ENCODE measurements around the gene OPA1. TPM values are rescaled to one million over a fixed set of nuclear protein-coding genes. Genes with fewer than 3 reads are reported as not detected.

OPA1 gene
- total RNA-seq, 1 experiment from 2014 or later, result 75.4 TPM

GRCh38 chr3:193673845-193674244 is 80.8 kb downstream of the OPA1 start:
- H2BK12ac ChIP-seq (ENCODE audit: insufficient read length, low read depth, low read length), result no peak overlapping the region
- no peak overlapping the region for H3K23ac ChIP-seq (ENCODE audit: insufficient read length, low read depth, low read length)
- no peak overlapping the region for H2BK20ac ChIP-seq (ENCODE audit: low read depth, low read length, poor library complexity, severe bottlenecking)
- no peaks in the 10 kb centered on the region for H3K23me2 ChIP-seq (ENCODE audit: insufficient read length, low read depth, low read length, poor library complexity, severe bottlenecking)
- no peaks in the 10 kb centered on the region for H3K27me3 ChIP-seq (ENCODE audit: insufficient read depth, low read length)
- no peak overlapping the region for H4K5ac ChIP-seq (ENCODE audit: insufficient read length, low read depth, low read length)
- no peak overlapping the region for H4K8ac ChIP-seq (replicated peaks; ENCODE audit: insufficient read length, low read depth, low read length)
- Mint-ChIP-seq H3K4me3 (no peak overlapping the region), H3K9me3 (no peaks in the 10 kb centered on the region), H3K36me3 (ENCODE audit: insufficient read depth in 1 of 3, low read depth in 3 of 3) (peaks cover 7 to 47% (median 40%) of the 10 kb centered on the region in 3 experiments; a peak in 6 of 7 replicates), H3K4me1 (peaks cover 6 to 14% of the 10 kb centered on the region in 2 experiments), H3K27ac (0 out of 7 replicates have a peak overlapping the region, but pooled peaks of 1 of the 3 experiments have one; percentile 19), H3K27me3 (ENCODE audit: low read depth) (no peaks in the 10 kb centered on the region)
- no peak overlapping the region for H3K18ac ChIP-seq (ENCODE audit: insufficient read length, low read depth, low read length)
- no peaks in the 10 kb centered on the region for H4K20me1 ChIP-seq (ENCODE audit: control insufficient read depth, insufficient read depth, insufficient read length)
- H3K79me1 ChIP-seq (ENCODE audit: insufficient read depth, low read depth, low read length, poor library complexity, severe bottlenecking), result no peaks in the 10 kb centered on the region
- H3K4ac ChIP-seq (ENCODE audit: low read depth, low read length), result no peak overlapping the region
- H3K27ac ChIP-seq (ENCODE audit: insufficient read length, low read depth, low read length), result no peak overlapping the region
- no peaks in the 10 kb centered on the region for H3K79me2 ChIP-seq (ENCODE audit: insufficient read depth, low read length)
- H3K56ac ChIP-seq (ENCODE audit: insufficient read length, low read depth, low read length), result no peak overlapping the region
- no peak overlapping the region for H3K4me2 ChIP-seq (ENCODE audit: insufficient read depth, insufficient read length, low read length)
- no peak overlapping the region for H2BK120ac ChIP-seq (ENCODE audit: low read depth, low read length, poor library complexity, severe bottlenecking)
- H2AK5ac ChIP-seq (ENCODE audit: insufficient read length, low read length), result no peak overlapping the region
- no peak overlapping the region for H3K9ac ChIP-seq (ENCODE audit: extremely low read depth, insufficient read length, low read length)
- no peak overlapping the region for H2BK5ac ChIP-seq (ENCODE audit: insufficient read length, low read length)
- no peak overlapping the region for H4K91ac ChIP-seq (ENCODE audit: insufficient read length, low read depth, low read length)
- WGBS (ENCODE audit: extremely low coverage, insufficient read length, low lambda C conversion rate), result no CpG with 5 or more reads among the region's 7 CpGs
- TF ChIP-seq CTCF (conservative IDR thresholded peaks at IDR 0.05), result no peak
- no peak overlapping the region for H2AFZ ChIP-seq (ENCODE audit: low read length)
- DNase-seq, result no peak
- H3K9me3 ChIP-seq (ENCODE audit: control insufficient read depth, low read depth, low read length), result no peaks in the 10 kb centered on the region
- no peak overlapping the region for H3K14ac ChIP-seq (ENCODE audit: insufficient read depth, low read length)
- no peaks in the 10 kb centered on the region for H3K4me1 ChIP-seq (ENCODE audit: insufficient read depth, low read length)
- H2BK15ac ChIP-seq (ENCODE audit: low read depth, low read length), result no peak overlapping the region
- H3T11ph ChIP-seq (ENCODE audit: low read length), result no peak overlapping the region
